GM10266 (cell line): Measurements from ENCODE around the gene COL12A1.

Experiments used
- DNase-seq: peaks from one replicate; pipeline ENCODE4 v3.0.0; 2012; ENCODE audit errors: extremely low spot score
- CTCF ChIP-seq: IDR thresholded peaks from 2 replicates; pipeline ENCODE4 v1.5.1; 2012; ENCODE audit warnings: mild to moderate bottlenecking, low read depth; ENCODE audit not compliant: control insufficient read depth, insufficient read depth; ENCODE audit errors: missing control alignments

The COL12A1 gene

GRCh38 chr6:75052491-75052890, 153.4 kb downstream of the COL12A1 start:
- no peak for TF ChIP-seq CTCF
- no peak for DNase-seq

- TF ChIP-seq CTCF = no peak
- DNase-seq = no peak
These were observed 156.5 kb downstream of the COL12A1 start for GRCh38 chr6:75049308-75049707.

DNA sequence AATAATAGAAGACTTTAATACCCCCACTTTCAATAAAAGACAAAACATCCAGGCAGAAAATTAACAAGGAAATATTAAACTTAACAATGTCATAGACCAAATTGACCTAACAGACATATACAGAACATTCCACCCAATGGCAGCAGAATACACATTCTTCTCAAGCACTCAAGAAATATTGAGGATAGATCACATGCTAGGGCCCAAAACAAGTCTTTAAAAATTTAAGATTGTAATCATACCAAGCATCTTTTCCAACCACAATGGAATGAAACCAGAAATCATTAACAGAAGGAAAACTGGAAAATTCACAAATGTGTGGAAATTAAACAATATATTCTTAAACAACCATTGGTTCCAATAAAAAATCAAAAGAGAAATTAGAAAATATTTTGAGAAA, 161.0 kb downstream of the COL12A1 start:
- DNase-seq = no peak
- no peak for TF ChIP-seq CTCF

DNA sequence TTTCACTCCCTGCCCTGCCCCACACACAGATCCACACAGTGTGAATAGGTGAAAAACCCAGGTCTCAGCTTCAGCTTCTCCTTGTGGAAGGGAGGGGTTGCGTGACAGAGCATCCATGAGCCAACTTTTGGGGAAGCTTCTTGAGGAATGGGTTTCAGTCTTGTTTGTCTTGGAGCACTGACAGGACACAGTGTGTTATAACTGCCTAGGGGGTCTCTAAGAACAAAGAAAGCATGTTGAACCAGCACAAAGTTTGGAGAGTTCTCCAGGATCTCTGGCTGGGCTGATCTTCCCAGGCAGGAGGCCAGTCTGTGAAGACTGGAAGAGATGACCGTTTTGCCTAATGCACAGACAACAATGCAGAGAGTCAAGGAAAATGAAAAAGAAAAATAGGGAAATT, 164.5 kb downstream of the COL12A1 start:
- DNase-seq = no peak
- no peak for TF ChIP-seq CTCF
